NT2/D1 (cell line): ENCODE measurements around the gene SLC39A11.

Source experiments
- YY1 ChIP-seq: IDR thresholded peaks from 2 replicates; pipeline ENCODE4 v1.6.1; 2011; ENCODE audit not compliant: insufficient read length, insufficient read depth
- ZNF274 ChIP-seq: IDR thresholded peaks from 2 replicates; pipeline ENCODE4 v1.6.1; 2011; ENCODE audit warnings: mild to moderate bottlenecking, low read depth, low read length

- TF ChIP-seq YY1 = no peak
- no peak for TF ChIP-seq ZNF274
Measured at GRCh38 chr17:73083432-73083831, 9.1 kb downstream of the SLC39A11 start.
